ENCODE results near the gene PPP2R2D. TPM values are rescaled to one million over a fixed set of nuclear protein-coding genes. Genes with fewer than 3 reads are reported as not detected.
"Not testable (repeated sequence)": the region's sequence is repeated elsewhere in the genome, so short reads cannot be mapped to it uniquely, and the experiment has no call there.

The PPP2R2D gene
- polyA plus RNA-seq, 1 experiment, result 27.2 TPM

GRCh38 chr10:131882590-131883451 is 18.0 kb upstream of the PPP2R2D start:
- TF ChIP-seq, protein P1, sequence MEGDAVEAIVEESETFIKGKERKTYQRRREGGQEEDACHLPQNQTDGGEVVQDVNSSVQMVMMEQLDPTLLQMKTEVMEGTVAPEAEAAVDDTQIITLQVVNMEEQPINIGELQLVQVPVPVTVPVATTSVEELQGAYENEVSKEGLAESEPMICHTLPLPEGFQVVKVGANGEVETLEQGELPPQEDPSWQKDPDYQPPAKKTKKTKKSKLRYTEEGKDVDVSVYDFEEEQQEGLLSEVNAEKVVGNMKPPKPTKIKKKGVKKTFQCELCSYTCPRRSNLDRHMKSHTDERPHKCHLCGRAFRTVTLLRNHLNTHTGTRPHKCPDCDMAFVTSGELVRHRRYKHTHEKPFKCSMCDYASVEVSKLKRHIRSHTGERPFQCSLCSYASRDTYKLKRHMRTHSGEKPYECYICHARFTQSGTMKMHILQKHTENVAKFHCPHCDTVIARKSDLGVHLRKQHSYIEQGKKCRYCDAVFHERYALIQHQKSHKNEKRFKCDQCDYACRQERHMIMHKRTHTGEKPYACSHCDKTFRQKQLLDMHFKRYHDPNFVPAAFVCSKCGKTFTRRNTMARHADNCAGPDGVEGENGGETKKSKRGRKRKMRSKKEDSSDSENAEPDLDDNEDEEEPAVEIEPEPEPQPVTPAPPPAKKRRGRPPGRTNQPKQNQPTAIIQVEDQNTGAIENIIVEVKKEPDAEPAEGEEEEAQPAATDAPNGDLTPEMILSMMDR (IDR thresholded peaks at IDR 0.05; ENCODE audit: low read depth, low read length), result no peak
- Histone ChIP-seq H3K27ac (ENCODE audit: low read depth, low read length) (no peak overlapping the region), H3K4me3 (ENCODE audit: low read depth, low read length) (no peak overlapping the region), H3K27me3 (ENCODE audit: control insufficient read depth, insufficient read depth, low read length) (peaks cover 4% of the 10 kb centered on the region), H3K9me3 (ENCODE audit: control insufficient read depth, insufficient read depth, low read length) (peaks cover 22% of the 10 kb centered on the region)
- CTCF ChIA-PET, result interaction anchor here (0.9 kb wide), 1 partner anchor 140 kb away, joined by 3 read pairs; no protein-coding TSS in a partner anchor
- DNase-seq (ENCODE audit: low read depth, low spot score), result no peak
- POLR2A ChIA-PET, result no interaction called here

DNA sequence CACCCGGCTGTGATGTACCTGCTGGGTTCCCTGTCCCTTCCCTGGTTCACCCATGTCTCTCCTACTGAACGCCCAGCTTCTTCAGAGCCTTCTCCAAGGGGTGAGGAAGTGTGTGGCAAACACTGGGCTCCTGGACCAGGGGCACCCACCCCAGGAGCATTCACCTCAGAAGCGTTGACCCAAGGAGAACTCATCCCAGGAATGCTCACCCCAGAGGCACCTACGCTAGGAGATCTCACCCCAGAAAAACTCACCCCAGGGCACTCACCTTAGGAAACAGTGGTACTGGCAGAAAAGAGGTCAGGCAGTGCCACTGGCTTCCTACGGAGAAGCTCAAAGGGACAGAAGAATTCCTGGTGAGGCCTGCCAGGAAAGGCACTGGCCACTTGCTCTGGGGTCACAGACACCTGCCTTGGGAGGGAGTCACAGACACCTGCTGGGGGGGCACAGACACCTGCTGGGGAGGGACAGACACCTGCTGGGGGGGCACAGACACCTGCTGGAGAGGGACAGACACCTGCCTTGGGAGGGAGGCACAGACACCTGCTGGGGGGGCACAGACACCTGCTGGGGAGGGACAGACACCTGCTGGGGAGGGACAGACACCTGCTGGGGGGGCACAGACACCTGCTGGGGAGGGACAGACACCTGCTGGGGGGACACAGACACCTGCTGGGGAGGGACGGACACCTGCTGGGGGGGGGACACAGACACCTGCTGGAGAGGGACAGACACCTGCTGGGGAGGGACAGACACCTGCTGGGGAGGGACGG is 17.0 kb upstream of the PPP2R2D start:
- H3K9me3 ChIP-seq (ENCODE audit: control insufficient read depth, insufficient read depth, low read length), result peaks cover 22% of the 10 kb centered on the region
- CTCF ChIA-PET, result interaction anchor here (0.9 kb wide), 1 partner anchor 139 kb away, joined by 3 read pairs; no protein-coding TSS in a partner anchor
- H3K27me3 ChIP-seq (ENCODE audit: control insufficient read depth, insufficient read depth, low read length); POLR2A ChIA-PET; DNase-seq (ENCODE audit: low read depth, low spot score); H3K27ac ChIP-seq (ENCODE audit: low read depth, low read length); H3K4me3 ChIP-seq (ENCODE audit: low read depth, low read length): not testable (repeated sequence)

DNA sequence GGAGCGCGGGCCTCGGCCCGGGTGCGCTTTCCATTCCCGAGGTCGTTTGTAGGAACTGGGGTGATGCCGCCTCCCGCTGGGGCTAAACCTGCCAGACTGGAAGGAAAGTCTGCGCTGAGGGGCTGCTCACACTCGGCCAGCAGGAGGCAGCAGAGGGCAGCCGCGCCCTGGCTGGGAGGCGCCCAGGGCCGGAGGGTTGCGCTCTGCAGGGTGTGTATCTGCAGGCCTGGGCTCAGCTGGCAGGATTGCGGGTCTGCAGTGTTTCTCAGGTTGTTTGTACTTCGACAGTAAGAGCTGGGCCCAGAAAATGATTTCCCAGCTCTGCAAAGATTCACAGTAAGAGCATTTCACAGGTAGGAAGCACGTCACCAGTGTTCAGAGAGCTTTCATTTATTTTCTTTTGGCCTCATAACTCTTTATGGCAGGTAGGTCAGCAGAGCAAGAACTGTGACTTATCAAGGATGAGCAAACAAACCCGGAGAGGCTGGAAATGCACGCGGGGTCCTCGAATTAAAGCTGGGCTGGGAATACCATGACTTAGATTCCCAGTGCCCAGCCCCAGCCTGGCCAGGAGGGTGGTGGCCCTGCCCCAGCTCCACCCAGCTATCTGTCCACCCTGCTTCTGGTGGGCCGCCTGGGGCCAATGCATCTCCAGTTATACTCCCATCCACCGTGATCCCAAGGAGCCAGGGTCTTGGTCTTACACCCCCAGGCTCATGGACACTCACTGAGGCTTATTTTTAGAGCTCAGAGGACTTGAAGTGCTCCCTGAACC is 15.2 kb upstream of the PPP2R2D start:
- ChIA-PET CTCF (interaction anchor here (0.6 to 2.4 kb wide), 28 partner anchors 8 to 1775 kb away, joined by 3 to 120 read pairs (median 4); partner anchors contain the start of genes BNIP3 and PPP2R2D), POLR2A (interaction anchor here (1.0 to 1.9 kb wide), 2 partner anchors 128 to 137 kb away, joined by 3 to 6 read pairs; no protein-coding TSS in a partner anchor)

GRCh38 chr10:131886237-131886636 is 14.6 kb upstream of the PPP2R2D start:
- DNase-seq (ENCODE audit: low read depth, low spot score), result no peak
- no peak overlapping the region for H3K27ac ChIP-seq (ENCODE audit: low read depth, low read length)
- TF ChIP-seq, protein P1 (IDR thresholded peaks at IDR 0.05; ENCODE audit: low read depth, low read length), result no peak
- no peaks in the 10 kb centered on the region for H3K27me3 ChIP-seq (ENCODE audit: control insufficient read depth, insufficient read depth, low read length)
- CTCF ChIA-PET, result interaction anchor here (0.7 to 2.4 kb wide), 25 partner anchors 8 to 1776 kb away, joined by 3 to 120 read pairs (median 5); partner anchors contain the start of genes BNIP3 and PPP2R2D
- H3K9me3 ChIP-seq (ENCODE audit: control insufficient read depth, insufficient read depth, low read length), result peaks cover 22% of the 10 kb centered on the region
- H3K4me3 ChIP-seq (ENCODE audit: low read depth, low read length), result no peak overlapping the region
- POLR2A ChIA-PET, result interaction anchor here (1.0 to 1.9 kb wide), 2 partner anchors 127 to 137 kb away, joined by 3 to 6 read pairs; no protein-coding TSS in a partner anchor

More for the DNA sequence above, 15.2 kb upstream of the PPP2R2D start:
- H3K9me3 ChIP-seq (ENCODE audit: control insufficient read depth, insufficient read depth, low read length), result peaks cover 22% of the 10 kb centered on the region
- H3K27ac ChIP-seq (ENCODE audit: low read depth, low read length), result no peak overlapping the region
- no peaks in the 10 kb centered on the region for H3K27me3 ChIP-seq (ENCODE audit: control insufficient read depth, insufficient read depth, low read length)
- TF ChIP-seq, protein P1 (IDR thresholded peaks at IDR 0.05; ENCODE audit: low read depth, low read length), result peak; percentile 93
- DNase-seq (ENCODE audit: low read depth, low spot score), result peak; percentile 13
- no peak overlapping the region for H3K4me3 ChIP-seq (ENCODE audit: low read depth, low read length)

DNA sequence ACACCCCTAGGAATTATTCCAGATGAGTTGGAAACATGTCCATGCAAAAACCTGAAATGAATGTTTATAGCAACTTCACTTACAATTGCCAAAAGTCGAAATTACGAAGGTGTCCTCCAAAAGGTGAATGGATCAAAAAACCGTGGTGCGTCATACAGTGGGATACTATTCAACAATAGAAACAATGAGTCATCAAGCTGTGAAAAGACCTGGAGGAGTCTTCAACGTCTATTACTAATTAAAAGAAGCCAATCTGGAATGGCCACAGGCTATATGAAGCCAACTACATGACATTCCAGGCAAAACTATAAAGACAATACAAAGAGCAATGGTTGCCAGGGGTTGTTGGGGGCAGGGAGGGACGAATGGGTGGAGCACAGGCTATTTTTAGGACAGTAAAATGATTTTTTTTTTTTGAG is 12.6 kb upstream of the PPP2R2D start:
- Histone ChIP-seq H3K27ac (ENCODE audit: low read depth, low read length) (no peak overlapping the region), H3K9me3 (ENCODE audit: control insufficient read depth, insufficient read depth, low read length) (peaks cover 12% of the 10 kb centered on the region), H3K27me3 (ENCODE audit: control insufficient read depth, insufficient read depth, low read length) (peaks cover 13% of the 10 kb centered on the region), H3K4me3 (ENCODE audit: low read depth, low read length) (no peak overlapping the region)
- ChIA-PET POLR2A (no interaction called here), CTCF (interaction anchor here (2.1 kb wide), 1 partner anchor 135 kb away, joined by 14 read pairs; no protein-coding TSS in a partner anchor)
- DNase-seq (ENCODE audit: low read depth, low spot score), result no peak
- TF ChIP-seq, protein P1 (IDR thresholded peaks at IDR 0.05; ENCODE audit: low read depth, low read length), result no peak
